ENCODE measurements around the gene LYRM1.

Gene LYRM1

DNA sequence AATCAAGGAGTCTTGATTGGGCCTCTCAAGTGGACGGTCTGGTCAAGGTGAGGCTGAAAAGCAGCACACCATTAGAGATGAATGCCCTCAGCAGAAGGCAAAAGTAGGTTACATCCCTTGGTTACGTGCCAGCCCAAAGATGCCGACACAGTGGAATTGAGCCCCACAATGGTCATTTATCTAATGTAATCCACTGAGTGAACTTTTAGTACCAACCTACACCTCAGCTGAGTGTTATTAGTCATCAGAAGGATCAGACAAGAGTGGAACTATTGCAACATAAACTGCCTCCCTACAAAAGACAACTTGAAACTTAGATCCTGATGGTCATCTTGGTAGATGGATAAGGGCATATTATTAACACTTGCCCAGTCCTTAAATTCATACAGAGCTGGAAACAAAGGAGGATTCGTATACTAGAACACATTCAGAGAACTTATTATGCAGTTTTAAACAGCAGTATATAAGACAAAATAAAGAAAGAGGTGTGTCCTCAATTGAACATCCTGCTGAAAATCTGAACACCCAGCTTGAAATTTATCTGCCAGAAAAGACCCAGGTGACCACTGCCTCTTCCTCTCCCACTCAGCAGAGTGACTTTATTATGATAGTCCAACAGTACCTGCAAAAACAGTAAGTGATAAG is 3.2 kb upstream of the LYRM1 start:
- peaks cover 16% of the 10 kb centered on the region for H3K36me3 ChIP-seq (ENCODE audit: insufficient read depth, low read length)
- H3K79me2 ChIP-seq (ENCODE audit: insufficient read depth, low read length): no peaks in the 10 kb centered on the region
- no peak overlapping the region for H3K9ac ChIP-seq (ENCODE audit: low read length)

DNA sequence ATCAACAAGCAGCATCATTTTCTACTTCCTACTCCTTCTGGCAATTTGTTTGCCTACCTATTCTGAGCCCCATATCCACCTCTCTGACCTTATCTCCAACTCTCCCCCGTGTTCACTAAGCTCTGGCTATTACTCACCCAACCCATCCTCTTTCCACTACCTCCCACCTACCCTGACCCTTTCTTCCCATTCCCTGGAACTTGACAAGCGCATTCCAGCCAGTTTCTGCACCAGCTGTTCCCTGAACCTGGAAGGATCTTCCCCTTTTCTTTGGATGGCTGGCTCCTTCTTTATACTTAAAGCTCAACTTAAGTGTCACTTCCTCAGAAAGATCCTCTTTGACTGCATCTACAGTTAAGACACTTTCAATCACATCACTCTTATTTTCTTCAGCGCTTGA is 2.6 kb upstream of the LYRM1 start:
- Histone ChIP-seq H3K9ac (ENCODE audit: low read length) (no peak overlapping the region), H3K4me1 (ENCODE audit: insufficient read depth, low read length, severe bottlenecking) (peaks cover 27% of the 10 kb centered on the region), H4K20me1 (ENCODE audit: insufficient read depth, low read length) (no peaks in the 10 kb centered on the region), H3K9me2 (ENCODE audit: low read depth, low read length) (no peaks in the 10 kb centered on the region), H3K79me2 (ENCODE audit: insufficient read depth, low read length) (no peaks in the 10 kb centered on the region), H3K36me3 (ENCODE audit: insufficient read depth, low read length) (peaks cover 17% of the 10 kb centered on the region), H2AFZ (ENCODE audit: low read length) (no peak overlapping the region), H3K9me3 (ENCODE audit: low read length) (no peaks in the 10 kb centered on the region; the same call in 1 of the 2 replicates), H3K27ac (ENCODE audit: low read depth, low read length, poor library complexity, severe bottlenecking) (no peak overlapping the region), H3K4me2 (ENCODE audit: low read length) (no peak overlapping the region), H3K4me3 (ENCODE audit: low read depth, low read length, poor library complexity, severe bottlenecking) (no peak overlapping the region), H3K27me3 (ENCODE audit: insufficient read depth, low read length) (no peaks in the 10 kb centered on the region), H3F3A (ENCODE audit: insufficient read depth, low read length) (0 out of 2 replicates have a peak, but pooled peaks cover 6% of the 10 kb centered on the region)
- no peak for TF ChIP-seq EZH2 (IDR thresholded peaks at IDR 0.05; ENCODE audit: borderline replicate concordance, low read length)
- TF ChIP-seq, protein P1, sequence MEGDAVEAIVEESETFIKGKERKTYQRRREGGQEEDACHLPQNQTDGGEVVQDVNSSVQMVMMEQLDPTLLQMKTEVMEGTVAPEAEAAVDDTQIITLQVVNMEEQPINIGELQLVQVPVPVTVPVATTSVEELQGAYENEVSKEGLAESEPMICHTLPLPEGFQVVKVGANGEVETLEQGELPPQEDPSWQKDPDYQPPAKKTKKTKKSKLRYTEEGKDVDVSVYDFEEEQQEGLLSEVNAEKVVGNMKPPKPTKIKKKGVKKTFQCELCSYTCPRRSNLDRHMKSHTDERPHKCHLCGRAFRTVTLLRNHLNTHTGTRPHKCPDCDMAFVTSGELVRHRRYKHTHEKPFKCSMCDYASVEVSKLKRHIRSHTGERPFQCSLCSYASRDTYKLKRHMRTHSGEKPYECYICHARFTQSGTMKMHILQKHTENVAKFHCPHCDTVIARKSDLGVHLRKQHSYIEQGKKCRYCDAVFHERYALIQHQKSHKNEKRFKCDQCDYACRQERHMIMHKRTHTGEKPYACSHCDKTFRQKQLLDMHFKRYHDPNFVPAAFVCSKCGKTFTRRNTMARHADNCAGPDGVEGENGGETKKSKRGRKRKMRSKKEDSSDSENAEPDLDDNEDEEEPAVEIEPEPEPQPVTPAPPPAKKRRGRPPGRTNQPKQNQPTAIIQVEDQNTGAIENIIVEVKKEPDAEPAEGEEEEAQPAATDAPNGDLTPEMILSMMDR (IDR thresholded peaks at IDR 0.05; ENCODE audit: low read length): no peak

More for the DNA sequence above, 3.2 kb upstream of the LYRM1 start:
- Histone ChIP-seq H2AFZ (ENCODE audit: low read length) (no peak overlapping the region), H3K4me1 (ENCODE audit: insufficient read depth, low read length, severe bottlenecking) (peaks cover 23% of the 10 kb centered on the region), H3F3A (ENCODE audit: insufficient read depth, low read length) (0 out of 2 replicates have a peak, but pooled peaks cover 6% of the 10 kb centered on the region), H3K9me2 (ENCODE audit: low read depth, low read length) (no peaks in the 10 kb centered on the region), H4K20me1 (ENCODE audit: insufficient read depth, low read length) (no peaks in the 10 kb centered on the region), H3K9me3 (ENCODE audit: low read length) (no peaks in the 10 kb centered on the region; the same call in 1 of the 2 replicates), H3K27me3 (ENCODE audit: insufficient read depth, low read length) (no peaks in the 10 kb centered on the region), H3K4me3 (ENCODE audit: low read depth, low read length, poor library complexity, severe bottlenecking) (no peak overlapping the region), H3K4me2 (ENCODE audit: low read length) (no peak overlapping the region), H3K27ac (ENCODE audit: low read depth, low read length, poor library complexity, severe bottlenecking) (no peak overlapping the region)
- TF ChIP-seq, protein P1 (IDR thresholded peaks at IDR 0.05; ENCODE audit: low read length): no peak
- no peak for TF ChIP-seq EZH2 (IDR thresholded peaks at IDR 0.05; ENCODE audit: borderline replicate concordance, low read length)

DNA sequence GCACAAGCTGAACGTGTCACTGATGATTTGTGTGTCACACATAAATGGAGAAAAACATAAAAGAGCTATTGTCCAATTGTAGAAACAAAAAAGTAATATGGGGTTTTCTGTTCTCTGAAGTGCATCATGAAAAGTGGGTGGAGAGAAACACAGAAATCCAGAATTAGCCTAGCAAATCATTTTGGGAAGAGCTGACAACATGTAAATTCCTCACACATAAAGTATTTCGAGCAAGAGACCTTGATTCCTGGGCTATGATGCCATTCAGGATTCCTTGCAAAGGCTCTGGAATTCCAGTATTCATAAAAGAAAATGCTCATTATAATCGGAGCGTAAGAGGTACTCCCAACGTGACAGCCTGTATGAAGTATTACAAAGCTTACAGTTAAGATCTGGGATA is 1.5 kb upstream of the LYRM1 start:
- no peak overlapping the region for H3K27ac ChIP-seq (ENCODE audit: low read depth, low read length, poor library complexity, severe bottlenecking)
- H3K36me3 ChIP-seq (ENCODE audit: insufficient read depth, low read length): peaks cover 24% of the 10 kb centered on the region
- peak overlapping the region; percentile 95 for H3K4me2 ChIP-seq (ENCODE audit: low read length)
- H3K79me2 ChIP-seq (ENCODE audit: insufficient read depth, low read length): no peaks in the 10 kb centered on the region
- TF ChIP-seq EZH2 (IDR thresholded peaks at IDR 0.05; ENCODE audit: borderline replicate concordance, low read length): no peak
- TF ChIP-seq, protein P1 (IDR thresholded peaks at IDR 0.05; ENCODE audit: low read length): no peak
- H2AFZ ChIP-seq (ENCODE audit: low read length): no peak overlapping the region
- H3K9ac ChIP-seq (ENCODE audit: low read length): peak overlapping the region; percentile 80; the same call in 1 of the 2 replicates
- no peaks in the 10 kb centered on the region for H3K9me2 ChIP-seq (ENCODE audit: low read depth, low read length)
- H3K9me3 ChIP-seq (ENCODE audit: low read length): no peaks in the 10 kb centered on the region; the same call in 1 of the 2 replicates
- H3K27me3 ChIP-seq (ENCODE audit: insufficient read depth, low read length): no peaks in the 10 kb centered on the region
- H3F3A ChIP-seq (ENCODE audit: insufficient read depth, low read length): 0 out of 2 replicates have a peak, but pooled peaks cover 6% of the 10 kb centered on the region
- peaks cover 37% of the 10 kb centered on the region for H3K4me1 ChIP-seq (ENCODE audit: insufficient read depth, low read length, severe bottlenecking)
- peak overlapping the region; percentile 99 for H3K4me3 ChIP-seq (ENCODE audit: low read depth, low read length, poor library complexity, severe bottlenecking)
- no peaks in the 10 kb centered on the region for H4K20me1 ChIP-seq (ENCODE audit: insufficient read depth, low read length)
